Mesenchymal stem cell (in vitro differentiated cells and primary cell): Measurements from ENCODE around the gene TMEM52.

Source experiments
- DNase-seq: peaks from one replicate; pipeline ENCODE4 v3.0.0-alpha.2; 2013
- H2AFZ ChIP-seq: one replicate; pipeline ENCODE4 v1.6.1; 2013; ENCODE audit warnings: low read depth, mild to moderate bottlenecking, control low read depth, inconsistent platforms, low read length, moderate library complexity
- H2AK5ac ChIP-seq: 2 replicates; pipeline ENCODE4 v1.6.1; 2013; ENCODE audit warnings: low read length, moderate library complexity, mild to moderate bottlenecking, inconsistent platforms; ENCODE audit not compliant: severe bottlenecking
- H2BK120ac ChIP-seq: one replicate; pipeline ENCODE4 v1.6.1; 2013; ENCODE audit warnings: low read depth, mild to moderate bottlenecking, inconsistent platforms, low read length, moderate library complexity
- H2BK12ac ChIP-seq, 2 experiments: one replicate each; pipeline ENCODE4 v1.6.1; 2013; ENCODE audit warnings: inconsistent platforms in 2 of 2, low read length in 2 of 2, mild to moderate bottlenecking in 2 of 2, moderate library complexity in 2 of 2, control low read depth in 1 of 2
- H2BK15ac ChIP-seq: one replicate; pipeline ENCODE4 v1.6.1; 2013; ENCODE audit warnings: mild to moderate bottlenecking, low read depth, inconsistent platforms; ENCODE audit not compliant: poor library complexity, severe bottlenecking
- H2BK5ac ChIP-seq: 2 replicates; pipeline ENCODE4 v1.6.1; 2013; ENCODE audit warnings: low read depth, mild to moderate bottlenecking, low read length, control low read depth, inconsistent platforms; ENCODE audit not compliant: poor library complexity, severe bottlenecking
- H3K14ac ChIP-seq, 2 experiments: one replicate each; pipeline ENCODE4 v1.6.1; 2013; ENCODE audit warnings: inconsistent platforms in 2 of 2, low read length in 2 of 2, control low read depth in 1 of 2, mild to moderate bottlenecking in 1 of 2, moderate library complexity in 1 of 2
- H3K18ac ChIP-seq, 2 experiments: one replicate each; pipeline ENCODE4 v1.6.1; 2013; ENCODE audit warnings: inconsistent platforms in 2 of 2, low read length in 2 of 2, control low read depth in 1 of 2, low read depth in 1 of 2, mild to moderate bottlenecking in 1 of 2
- H3K23ac ChIP-seq, 2 experiments: one replicate each; pipeline ENCODE4 v1.6.1; 2013; ENCODE audit warnings: inconsistent platforms in 2 of 2, low read length in 2 of 2, mild to moderate bottlenecking in 2 of 2, moderate library complexity in 2 of 2, control low read depth in 1 of 2
- H3K27ac ChIP-seq: 2 replicates; pipeline ENCODE4 v1.5.1; 2013; ENCODE audit warnings: mild to moderate bottlenecking, moderate library complexity, low read length, control low read depth, inconsistent platforms; ENCODE audit not compliant: poor library complexity, severe bottlenecking
- H3K27me3 ChIP-seq, 2 experiments: 2 replicates each; pipeline versions ENCODE4 v1.6.1 to v1.7.0; 2013; ENCODE audit warnings: low read length in 2 of 2, mild to moderate bottlenecking in 2 of 2, moderate library complexity in 2 of 2, control low read depth in 1 of 2, inconsistent platforms in 1 of 2; ENCODE audit not compliant: control insufficient read depth in 1 of 2, insufficient read depth in 1 of 2
- H3K36me3 ChIP-seq, 2 experiments: 2 replicates each; pipeline versions ENCODE4 v1.6.1 to v1.7.0; 2013; ENCODE audit warnings: low read length in 2 of 2, control low read depth in 1 of 2, inconsistent platforms in 1 of 2, low read depth in 1 of 2, mild to moderate bottlenecking in 1 of 2; ENCODE audit not compliant: insufficient read depth in 2 of 2, control insufficient read depth in 1 of 2
- H3K4ac ChIP-seq, 2 experiments: one replicate each; pipeline ENCODE4 v1.6.1; 2013; ENCODE audit warnings: inconsistent platforms in 2 of 2, low read length in 2 of 2, mild to moderate bottlenecking in 2 of 2, moderate library complexity in 2 of 2, control low read depth in 1 of 2, low read depth in 1 of 2
- H3K4me1 ChIP-seq: 2 replicates; pipeline ENCODE4 v1.6.1; 2013; ENCODE audit warnings: low read depth, low read length, control low read depth; ENCODE audit not compliant: control insufficient read depth, insufficient read depth
- H3K4me2 ChIP-seq: 2 replicates; pipeline ENCODE4 v1.6.1; 2013; ENCODE audit warnings: low read length, mild to moderate bottlenecking, inconsistent platforms; ENCODE audit not compliant: poor library complexity, severe bottlenecking
- H3K4me3 ChIP-seq, 2 experiments: 2 replicates each; pipeline versions ENCODE4 v1.5.1 to v1.7.0; 2013; ENCODE audit warnings: low read length in 2 of 2, mild to moderate bottlenecking in 2 of 2, control low read depth in 1 of 2, low read depth in 1 of 2; ENCODE audit not compliant: insufficient read depth in 1 of 2
- H3K79me1 ChIP-seq: replicated peaks from 2 replicates; pipeline ENCODE4 v1.6.1; 2013; ENCODE audit warnings: mild to moderate bottlenecking, control low read depth, low read length, inconsistent platforms; ENCODE audit not compliant: poor library complexity, severe bottlenecking
- H3K9ac ChIP-seq: 2 replicates; pipeline ENCODE4 v1.7.0; 2013; ENCODE audit warnings: mild to moderate bottlenecking, low read length, moderate library complexity
- H3K9me3 ChIP-seq: 2 replicates; pipeline ENCODE4 v1.7.0; 2013; ENCODE audit warnings: mild to moderate bottlenecking, low read length; ENCODE audit not compliant: control insufficient read depth
- H4K8ac ChIP-seq: one replicate; pipeline ENCODE4 v1.6.1; 2013; ENCODE audit warnings: inconsistent platforms, mild to moderate bottlenecking, low read length, moderate library complexity
- H4K91ac ChIP-seq: one replicate; pipeline ENCODE4 v1.6.1; 2013; ENCODE audit warnings: mild to moderate bottlenecking, low read length, inconsistent platforms
- WGBS: methylation state at CpG from one replicate; pipeline ENCODE4 v1.1.7; 2013; ENCODE audit warnings: mixed read lengths; 5-methylcytosine and 5-hydroxymethylcytosine counted together

The TMEM52 gene

DNA sequence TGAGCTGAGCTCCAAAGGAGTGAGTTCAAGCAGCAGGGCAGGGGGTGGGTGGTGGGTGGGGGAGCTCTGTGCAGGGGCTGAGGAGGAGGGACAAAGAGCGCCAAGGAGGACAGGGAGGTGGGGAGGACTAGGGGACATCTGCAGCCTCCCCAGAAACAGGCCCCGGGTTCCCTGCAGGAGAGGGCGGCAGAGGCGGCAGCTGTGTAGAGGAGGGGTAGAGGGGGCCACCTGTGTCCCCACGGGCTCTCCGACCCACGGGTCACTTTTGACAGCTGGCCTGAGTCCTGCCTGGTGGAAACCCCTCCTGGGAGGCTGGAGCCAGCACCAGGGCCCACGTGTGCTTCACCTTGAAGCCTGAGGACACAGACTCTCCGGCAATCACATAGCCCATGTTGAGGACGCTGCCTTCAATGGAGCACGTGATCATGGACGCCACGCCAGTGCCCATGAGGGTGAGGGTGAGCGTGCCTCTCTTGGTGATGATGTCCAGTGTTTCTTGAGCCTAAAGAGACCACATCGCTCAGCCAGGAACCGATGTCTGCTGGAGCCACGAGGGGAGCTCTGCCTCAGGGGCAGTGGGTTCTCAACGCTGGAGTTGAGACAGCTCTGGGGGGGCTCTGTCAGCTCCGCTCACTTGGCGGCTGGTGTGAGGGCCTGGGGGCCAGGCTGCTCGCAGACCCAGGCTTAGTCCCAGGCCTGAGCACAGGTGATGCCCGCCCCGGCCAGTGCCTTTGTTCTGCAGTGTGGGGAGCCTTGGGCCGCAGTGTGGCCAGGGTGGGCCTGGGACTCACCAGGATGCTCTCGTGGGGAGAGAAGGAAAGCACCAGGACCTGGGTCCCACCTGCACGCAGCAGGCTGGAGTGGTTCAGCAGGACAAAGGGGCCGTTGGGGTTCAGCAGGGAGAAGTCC lies 6.6 kb upstream of the TMEM52 start:
- Histone ChIP-seq H3K27ac (no peak overlapping the region), H3K9me3 (no peaks in the 10 kb centered on the region), H2BK12ac (no peak overlapping the region), H2BK5ac (no peak overlapping the region), H3K4ac (no peak overlapping the region), H3K18ac (no peak overlapping the region), H3K23ac (no peak overlapping the region), H2BK120ac (no peak overlapping the region), H4K8ac (no peak overlapping the region), H3K4me1 (no peaks in the 10 kb centered on the region), H3K27me3 (peaks cover 0 to 29% of the 10 kb centered on the region in 2 experiments), H3K36me3 (no peaks in the 10 kb centered on the region), H3K79me1 (no peaks in the 10 kb centered on the region), H2AK5ac (no peak overlapping the region), H3K9ac (no peak overlapping the region), H3K14ac (no peak overlapping the region), H2BK15ac (no peak overlapping the region), H2AFZ (no peak overlapping the region), H3K4me2 (no peak overlapping the region), H4K91ac (no peak overlapping the region), H3K4me3 (peak overlapping the region in 1 of 2 experiments; percentile 12)
- 85% methylated on average over 27 of the region's 27 CpGs for WGBS
- DNase-seq: no peak

DNA sequence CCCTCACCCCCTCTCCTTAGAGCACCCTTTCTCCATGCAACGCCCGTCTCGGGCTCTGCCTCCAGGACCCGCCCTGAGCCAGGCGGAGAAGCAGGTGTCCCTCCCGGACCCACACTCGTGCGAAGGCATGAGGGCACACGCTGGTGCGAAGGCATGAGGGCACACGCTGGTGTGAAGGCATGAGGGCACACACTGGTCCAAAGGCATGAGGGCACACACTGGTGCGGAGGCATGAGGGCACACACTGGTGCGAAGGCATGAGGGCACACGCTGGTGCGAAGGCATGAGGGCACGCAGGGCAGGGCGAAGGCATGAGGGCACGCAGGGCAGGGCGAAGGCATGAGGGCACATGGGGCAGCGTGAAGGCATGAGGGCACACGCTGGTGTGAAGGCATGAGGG lies 5.8 kb upstream of the TMEM52 start:
- Histone ChIP-seq H4K8ac (no peak overlapping the region), H3K23ac (no peak overlapping the region), H3K27ac (no peak overlapping the region), H3K79me1 (no peaks in the 10 kb centered on the region), H2AK5ac (no peak overlapping the region), H3K36me3 (no peaks in the 10 kb centered on the region), H2BK5ac (no peak overlapping the region), H3K4me3 (peak overlapping the region in 1 of 2 experiments; percentile 30), H2BK15ac (no peak overlapping the region), H3K4me1 (peaks cover 3% of the 10 kb centered on the region), H3K9me3 (no peaks in the 10 kb centered on the region), H4K91ac (peak overlapping the region; percentile 43), H2BK12ac (no peak overlapping the region), H2BK120ac (no peak overlapping the region), H3K4me2 (no peak overlapping the region), H3K18ac (no peak overlapping the region), H3K14ac (no peak overlapping the region), H3K9ac (no peak overlapping the region), H3K27me3 (peaks cover 0 to 29% of the 10 kb centered on the region in 2 experiments), H3K4ac (no peak overlapping the region), H2AFZ (no peak overlapping the region)
- WGBS: 94% methylated on average over 21 of the region's 21 CpGs
- no peak for DNase-seq

DNA sequence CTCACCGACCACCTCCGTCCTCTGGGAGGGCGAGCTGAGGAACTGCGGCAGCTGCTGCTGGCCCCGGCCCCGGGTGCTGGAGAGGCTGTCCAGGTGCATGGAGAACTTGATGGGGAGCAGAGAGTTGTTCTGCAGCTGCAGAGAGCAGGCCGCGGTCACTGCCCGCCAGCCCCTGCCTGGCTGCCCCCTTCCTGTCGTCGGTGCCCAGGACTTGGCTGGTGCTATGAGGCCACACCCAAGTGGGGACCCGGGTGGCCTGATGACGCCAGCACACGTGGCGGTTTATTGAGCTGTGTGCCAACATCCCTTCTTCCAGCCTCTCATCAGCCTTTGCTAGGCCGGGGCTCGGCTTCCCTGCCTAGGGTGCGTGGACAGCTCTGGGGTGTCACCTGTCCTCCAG lies 5.3 kb upstream of the TMEM52 start:
- Histone ChIP-seq H3K9me3 (no peaks in the 10 kb centered on the region), H2BK12ac (no peak overlapping the region), H2BK15ac (no peak overlapping the region), H3K27ac (no peak overlapping the region), H3K4ac (no peak overlapping the region), H3K9ac (no peak overlapping the region), H4K8ac (no peak overlapping the region), H2BK120ac (no peak overlapping the region), H3K36me3 (no peaks in the 10 kb centered on the region), H2AK5ac (no peak overlapping the region), H3K79me1 (no peaks in the 10 kb centered on the region), H3K18ac (no peak overlapping the region), H3K14ac (no peak overlapping the region), H3K23ac (no peak overlapping the region), H3K4me1 (peaks cover 8% of the 10 kb centered on the region), H2BK5ac (no peak overlapping the region), H4K91ac (no peak overlapping the region), H2AFZ (no peak overlapping the region), H3K27me3 (peaks cover 0 to 29% of the 10 kb centered on the region in 2 experiments), H3K4me3 (no peak overlapping the region), H3K4me2 (no peak overlapping the region)
- 90% methylated on average over 17 of the region's 18 CpGs for WGBS
- no peak for DNase-seq

DNA sequence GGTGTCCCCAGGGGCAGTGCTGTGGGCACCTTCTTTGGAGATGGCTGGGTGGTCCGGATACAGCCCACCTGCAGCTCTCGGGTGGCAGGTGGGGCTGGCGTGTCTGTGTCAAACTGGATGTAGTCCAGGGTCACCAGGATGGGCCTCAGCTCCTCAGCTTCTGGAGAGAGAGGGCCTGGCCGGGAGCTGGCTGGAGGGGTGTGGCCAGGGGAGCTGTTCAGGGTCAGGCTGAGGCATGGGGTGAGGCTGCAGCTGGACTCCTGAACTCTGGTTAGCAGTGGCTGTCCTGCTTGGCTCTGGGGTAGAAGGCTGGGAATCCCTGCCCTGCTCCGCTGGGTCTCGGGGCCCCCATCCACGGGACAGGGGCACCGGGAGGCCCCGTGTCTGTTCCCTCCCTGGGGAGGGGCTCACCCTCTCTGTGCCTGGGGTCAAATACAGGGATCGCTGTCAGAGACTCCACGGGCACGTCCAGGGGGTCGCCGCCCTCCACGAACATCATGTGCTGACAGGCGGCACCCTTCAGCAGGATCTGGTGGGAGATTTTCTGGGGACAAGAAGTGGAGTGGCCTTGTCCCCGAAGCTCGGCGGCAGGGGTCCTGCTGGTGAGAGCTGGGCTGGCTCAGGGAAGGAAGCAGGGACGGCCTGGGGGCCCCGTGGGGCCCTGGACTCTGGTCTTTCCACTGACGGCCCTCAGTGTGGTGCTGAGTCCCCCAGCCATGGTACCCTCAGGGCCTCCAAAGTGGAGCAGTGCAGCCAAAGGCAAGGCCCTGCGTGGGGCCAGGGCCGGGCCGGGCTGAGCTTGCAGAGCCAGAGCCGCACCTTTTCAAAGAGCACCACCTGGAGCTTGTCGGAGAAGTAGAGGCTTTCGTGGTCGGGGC lies 4.1 kb upstream of the TMEM52 start:
- H3K27me3 ChIP-seq: peaks cover 0 to 35% of the 10 kb centered on the region in 2 experiments
- H4K8ac ChIP-seq: no peak overlapping the region
- 84% methylated on average over 29 of the region's 29 CpGs for WGBS
- no peaks in the 10 kb centered on the region for H3K9me3 ChIP-seq
- no peak overlapping the region for H2AK5ac ChIP-seq
- no peak overlapping the region for H2BK5ac ChIP-seq
- no peak overlapping the region for H3K23ac ChIP-seq
- H3K27ac ChIP-seq: no peak overlapping the region
- H3K4me2 ChIP-seq: no peak overlapping the region
- no peaks in the 10 kb centered on the region for H3K79me1 ChIP-seq
- peaks cover 16% of the 10 kb centered on the region for H3K4me1 ChIP-seq
- no peak overlapping the region for H2BK12ac ChIP-seq
- H3K18ac ChIP-seq: no peak overlapping the region
- no peak for DNase-seq
- H3K4ac ChIP-seq: no peak overlapping the region
- no peak overlapping the region for H2BK120ac ChIP-seq
- H2BK15ac ChIP-seq: no peak overlapping the region
- H3K9ac ChIP-seq: no peak overlapping the region
- no peak overlapping the region for H4K91ac ChIP-seq
- H2AFZ ChIP-seq: no peak overlapping the region
- no peak overlapping the region for H3K4me3 ChIP-seq
- H3K14ac ChIP-seq: no peak overlapping the region
- no peaks in the 10 kb centered on the region for H3K36me3 ChIP-seq
